ENCODE results near the gene NMD3. TPM values are rescaled to one million over a fixed set of nuclear protein-coding genes. Genes with fewer than 3 reads are reported as not detected.

Gene NMD3
- total RNA-seq, 1 experiment from 2014 or later, result 61.7 TPM

GRCh38 chr3:161197855-161198850 is 23.0 kb upstream of the NMD3 start:
- Histone ChIP-seq H3K4me3 (ENCODE audit: low read depth, low read length) (no peak overlapping the region), H3K36me3 (ENCODE audit: control insufficient read depth, insufficient read depth, low read length) (no peaks in the 10 kb centered on the region), H3K4me1 (no peaks in the 10 kb centered on the region), H3K27me3 (replicated peaks; ENCODE audit: control insufficient read depth, insufficient read depth, low read length) (no peaks in the 10 kb centered on the region), H3K9me3 (no peaks in the 10 kb centered on the region)
- no peak for TF ChIP-seq CTCF (IDR thresholded peaks at IDR 0.05; ENCODE audit: insufficient read depth in 1 of 2, low read depth in 1 of 2, low read length in 1 of 2, severe bottlenecking in 1 of 2, unreplicated experiment in 1 of 2)
- Mint-ChIP-seq H3K36me3 (ENCODE audit: insufficient read depth, unreplicated experiment) (no peaks in the 10 kb centered on the region), H3K9me3 (ENCODE audit: unreplicated experiment) (peaks cover 9% of the 10 kb centered on the region), H3K27ac (ENCODE audit: unreplicated experiment) (no peak overlapping the region), H3K27me3 (ENCODE audit: insufficient read depth, unreplicated experiment) (no peaks in the 10 kb centered on the region), H3K4me3 (ENCODE audit: unreplicated experiment) (no peak overlapping the region), H3K4me1 (ENCODE audit: low read depth, unreplicated experiment) (no peaks in the 10 kb centered on the region)
- CTCF ChIA-PET, result interaction anchor here (0.7 kb wide), 1 partner anchor 14 kb away, joined by 3 read pairs; no protein-coding TSS in a partner anchor
- no TSS peak for BruUV-seq (replicated peaks)
- intact Hi-C loops (cut with micrococcal nuclease; ENCODE audit: unreplicated experiment), result no loop called here
- no peak for DNase-seq
- POLR2A ChIA-PET, result no interaction called here

- no peaks in the 10 kb centered on the region for H3K36me3 ChIP-seq (ENCODE audit: control insufficient read depth, insufficient read depth, low read length)
- CTCF ChIA-PET, result no interaction called here
- intact Hi-C loops (cut with micrococcal nuclease; ENCODE audit: unreplicated experiment), result loop anchor here (10.0 kb wide), 1 partner anchor 105 kb away; no protein-coding TSS in a partner anchor
- H3K4me1 ChIP-seq, result no peaks in the 10 kb centered on the region
- Mint-ChIP-seq H3K9me3 (ENCODE audit: unreplicated experiment) (peaks cover 9% of the 10 kb centered on the region), H3K36me3 (ENCODE audit: insufficient read depth, unreplicated experiment) (no peaks in the 10 kb centered on the region), H3K27ac (ENCODE audit: unreplicated experiment) (no peak overlapping the region), H3K4me1 (ENCODE audit: low read depth, unreplicated experiment) (no peaks in the 10 kb centered on the region), H3K27me3 (ENCODE audit: insufficient read depth, unreplicated experiment) (no peaks in the 10 kb centered on the region), H3K4me3 (ENCODE audit: unreplicated experiment) (no peak overlapping the region)
- no peak overlapping the region for H3K4me3 ChIP-seq (ENCODE audit: low read depth, low read length)
- no TSS peak for BruUV-seq (replicated peaks)
- no peaks in the 10 kb centered on the region for H3K27me3 ChIP-seq (replicated peaks; ENCODE audit: control insufficient read depth, insufficient read depth, low read length)
- no peak for DNase-seq
- POLR2A ChIA-PET, result no interaction called here
- H3K9me3 ChIP-seq, result no peaks in the 10 kb centered on the region
- no peak for TF ChIP-seq CTCF (IDR thresholded peaks at IDR 0.05; ENCODE audit: insufficient read depth in 1 of 2, low read depth in 1 of 2, low read length in 1 of 2, severe bottlenecking in 1 of 2, unreplicated experiment in 1 of 2)
Observed at GRCh38 chr3:161199926-161200325, 21.2 kb upstream of the NMD3 start.

- Mint-ChIP-seq H3K4me1 (ENCODE audit: low read depth, unreplicated experiment) (no peaks in the 10 kb centered on the region), H3K4me3 (ENCODE audit: unreplicated experiment) (no peak overlapping the region), H3K27me3 (ENCODE audit: insufficient read depth, unreplicated experiment) (no peaks in the 10 kb centered on the region), H3K27ac (ENCODE audit: unreplicated experiment) (no peak overlapping the region), H3K9me3 (ENCODE audit: unreplicated experiment) (no peaks in the 10 kb centered on the region), H3K36me3 (ENCODE audit: insufficient read depth, unreplicated experiment) (no peaks in the 10 kb centered on the region)
- POLR2A ChIA-PET, result no interaction called here
- CTCF ChIA-PET, result no interaction called here
- Histone ChIP-seq H3K36me3 (ENCODE audit: control insufficient read depth, insufficient read depth, low read length) (no peaks in the 10 kb centered on the region), H3K27me3 (replicated peaks; ENCODE audit: control insufficient read depth, insufficient read depth, low read length) (no peaks in the 10 kb centered on the region), H3K4me1 (no peaks in the 10 kb centered on the region), H3K4me3 (ENCODE audit: low read depth, low read length) (no peak overlapping the region), H3K9me3 (no peaks in the 10 kb centered on the region)
- BruUV-seq (replicated peaks), result no TSS peak
- intact Hi-C loops (cut with micrococcal nuclease; ENCODE audit: unreplicated experiment), result loop anchor here (10.0 kb wide), 1 partner anchor 109 kb away; no protein-coding TSS in a partner anchor
- no peak for TF ChIP-seq CTCF (IDR thresholded peaks at IDR 0.05; ENCODE audit: insufficient read depth in 1 of 2, low read depth in 1 of 2, low read length in 1 of 2, severe bottlenecking in 1 of 2, unreplicated experiment in 1 of 2)
- DNase-seq, result no peak
Observed at GRCh38 chr3:161203485-161204098, 17.5 kb upstream of the NMD3 start.

Measured in Caco-2 (cell line).